ENCODE data around the gene LRRC7. TPM values are rescaled to one million over a fixed set of nuclear protein-coding genes. Genes with fewer than 3 reads are reported as not detected.

The LRRC7 gene
- total RNA-seq, 4 donors from 2014 or later: under 0.01 TPM; not detected in 3

DNA sequence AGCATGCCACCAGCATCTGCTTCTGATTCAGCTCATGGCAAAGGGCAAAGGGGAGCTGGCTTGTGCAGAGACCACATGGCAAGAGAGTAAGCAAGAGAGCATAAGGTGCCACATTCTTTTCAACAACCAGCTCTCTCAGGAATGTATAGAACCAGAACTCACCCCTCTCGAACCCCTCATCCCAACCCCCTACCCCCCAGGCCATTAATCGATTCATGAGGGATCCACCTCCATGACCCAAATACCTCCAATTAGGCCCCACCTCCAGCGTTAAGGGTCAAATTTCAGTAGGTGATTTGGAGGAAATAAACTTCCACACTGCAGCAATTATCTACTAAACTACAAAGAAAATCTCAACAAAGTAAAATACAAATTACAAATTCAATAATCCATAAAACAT is 32.2 kb upstream of the LRRC7 start:
- H3K27ac ChIP-seq: no peak overlapping the region
- H3K4me1 ChIP-seq: peaks cover 0 to 26% (median 0%) of the 10 kb centered on the region in 3 donors
- intact Hi-C loops (cut with DNase I): no loop called here
- no peaks in the 10 kb centered on the region for H3K27me3 ChIP-seq
- no peaks in the 10 kb centered on the region for H3K9me3 ChIP-seq
- no peak for DNase-seq
- WGBS, 2 donors: 67 to 68% methylated on average over 1 to 3 of the region's 3 CpGs
- H3K36me3 ChIP-seq: no peaks in the 10 kb centered on the region
- no peak for TF ChIP-seq POLR2A (IDR thresholded peaks at IDR 0.05)
- TF ChIP-seq, protein P1, sequence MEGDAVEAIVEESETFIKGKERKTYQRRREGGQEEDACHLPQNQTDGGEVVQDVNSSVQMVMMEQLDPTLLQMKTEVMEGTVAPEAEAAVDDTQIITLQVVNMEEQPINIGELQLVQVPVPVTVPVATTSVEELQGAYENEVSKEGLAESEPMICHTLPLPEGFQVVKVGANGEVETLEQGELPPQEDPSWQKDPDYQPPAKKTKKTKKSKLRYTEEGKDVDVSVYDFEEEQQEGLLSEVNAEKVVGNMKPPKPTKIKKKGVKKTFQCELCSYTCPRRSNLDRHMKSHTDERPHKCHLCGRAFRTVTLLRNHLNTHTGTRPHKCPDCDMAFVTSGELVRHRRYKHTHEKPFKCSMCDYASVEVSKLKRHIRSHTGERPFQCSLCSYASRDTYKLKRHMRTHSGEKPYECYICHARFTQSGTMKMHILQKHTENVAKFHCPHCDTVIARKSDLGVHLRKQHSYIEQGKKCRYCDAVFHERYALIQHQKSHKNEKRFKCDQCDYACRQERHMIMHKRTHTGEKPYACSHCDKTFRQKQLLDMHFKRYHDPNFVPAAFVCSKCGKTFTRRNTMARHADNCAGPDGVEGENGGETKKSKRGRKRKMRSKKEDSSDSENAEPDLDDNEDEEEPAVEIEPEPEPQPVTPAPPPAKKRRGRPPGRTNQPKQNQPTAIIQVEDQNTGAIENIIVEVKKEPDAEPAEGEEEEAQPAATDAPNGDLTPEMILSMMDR (IDR thresholded peaks at IDR 0.05): no peak
- no peak overlapping the region for H3K4me3 ChIP-seq

DNA sequence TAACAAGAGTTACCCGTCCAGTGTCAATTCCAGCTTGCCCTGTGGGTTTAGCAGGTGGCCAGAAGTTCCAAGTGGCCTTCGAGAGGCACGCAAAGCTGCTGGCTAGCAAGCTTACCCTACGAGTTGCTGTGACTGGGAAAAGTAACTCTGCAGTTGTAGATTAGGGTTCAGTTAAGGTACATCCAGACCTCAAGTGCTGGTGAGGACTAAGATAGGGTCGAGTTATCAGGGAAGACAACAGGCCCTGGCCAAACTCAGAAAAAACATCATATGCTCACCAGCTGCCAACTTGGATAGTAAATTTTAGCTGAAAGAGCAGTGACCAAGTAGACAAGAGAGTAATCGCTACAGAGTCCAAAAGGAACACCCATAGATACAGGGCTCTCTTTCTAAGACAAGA is 27.7 kb upstream of the LRRC7 start:
- TF ChIP-seq POLR2A (IDR thresholded peaks at IDR 0.05): no peak
- TF ChIP-seq, protein P1 (IDR thresholded peaks at IDR 0.05): no peak
- H3K36me3 ChIP-seq: no peaks in the 10 kb centered on the region
- no peak for DNase-seq
- H3K4me1 ChIP-seq: peaks cover 0 to 3% (median 0%) of the 10 kb centered on the region in 3 donors
- no peak overlapping the region for H3K4me3 ChIP-seq
- H3K27me3 ChIP-seq: no peaks in the 10 kb centered on the region
- H3K27ac ChIP-seq: no peak overlapping the region
- H3K9me3 ChIP-seq: no peaks in the 10 kb centered on the region
- WGBS, 2 donors: 67 to 89% methylated on average over 5 to 6 of the region's 6 CpGs
- intact Hi-C loops (cut with DNase I): no loop called here

GRCh38 chr1:69551476-69552324 is 16.0 kb upstream of the LRRC7 start:
- intact Hi-C loops (cut with DNase I): no loop called here
- H3K9me3 ChIP-seq: no peaks in the 10 kb centered on the region
- TF ChIP-seq, protein P1 (IDR thresholded peaks at IDR 0.05): no peak
- H3K4me3 ChIP-seq: no peak overlapping the region
- no peaks in the 10 kb centered on the region for H3K27me3 ChIP-seq
- no peak overlapping the region for H3K27ac ChIP-seq
- no peaks in the 10 kb centered on the region for H3K4me1 ChIP-seq
- H3K36me3 ChIP-seq: no peaks in the 10 kb centered on the region
- WGBS, 2 donors: 72 to 85% methylated on average over 8 of the region's 8 CpGs
- no peak for DNase-seq

- DNase-seq: no peak
- Histone ChIP-seq H3K4me3 (no peak overlapping the region), H3K27ac (no peak overlapping the region), H3K27me3 (peaks cover 0 to 3% (median 0%) of the 10 kb centered on the region in 4 donors), H3K9me3 (no peaks in the 10 kb centered on the region), H3K36me3 (no peaks in the 10 kb centered on the region), H3K4me1 (no peaks in the 10 kb centered on the region)
- TF ChIP-seq, protein P1 (IDR thresholded peaks at IDR 0.05): no peak
- no peak for TF ChIP-seq POLR2A (IDR thresholded peaks at IDR 0.05)
- WGBS, 2 donors: 77 to 81% methylated on average over 1 of the region's 1 CpG
- intact Hi-C loops (cut with DNase I): no loop called here
These were observed 14.0 kb upstream of the LRRC7 start for GRCh38 chr1:69553726-69554125.

DNA sequence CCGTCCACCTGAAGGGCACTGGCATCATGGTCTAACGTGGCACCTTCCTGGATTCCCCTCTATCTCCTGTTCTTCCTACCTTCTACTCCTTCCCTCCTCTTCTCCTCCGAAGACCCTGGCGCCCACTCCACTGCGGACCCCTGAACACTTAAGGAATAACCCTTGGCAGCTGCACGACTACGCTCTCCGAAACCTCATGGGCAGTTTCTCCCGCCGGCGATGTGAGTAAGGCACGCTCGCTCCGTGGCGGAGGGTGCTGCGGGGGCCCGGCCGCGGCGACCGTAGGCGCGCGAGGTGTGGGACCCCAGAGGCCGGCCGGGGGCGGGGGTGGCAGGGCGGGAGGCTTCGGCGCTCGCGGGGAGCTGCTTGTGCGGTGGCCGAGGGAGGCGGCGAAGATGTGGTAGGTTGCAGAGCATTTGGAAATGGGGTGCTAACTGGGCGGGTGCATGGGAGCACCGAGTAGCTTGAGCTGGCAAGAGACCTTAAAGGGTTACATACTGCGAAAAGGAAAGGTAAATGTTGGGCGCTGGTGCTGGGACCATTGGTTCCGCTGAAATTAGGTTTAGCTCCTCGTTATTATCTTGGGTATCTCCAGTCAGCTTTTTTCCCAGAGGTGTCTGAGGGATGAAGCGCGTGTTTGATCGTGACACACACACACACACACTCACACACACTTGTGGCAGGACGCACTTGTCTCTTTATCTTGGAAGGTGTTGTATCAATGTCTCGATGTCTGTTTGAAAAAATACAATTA is 876 bp downstream of the LRRC7 start:
- Histone ChIP-seq H3K27ac (no peak overlapping the region), H3K36me3 (no peaks in the 10 kb centered on the region), H3K4me3 (peak overlapping the region; percentile 44 to 59 (median 50)), H3K9me3 (no peaks in the 10 kb centered on the region), H3K27me3 (peaks cover 0 to 54% (median 0%) of the 10 kb centered on the region in 4 donors), H3K4me1 (peaks cover 4 to 35% (median 8%) of the 10 kb centered on the region in 3 donors)
- WGBS, 2 donors: 1 to 3% methylated on average over 15 to 24 of the region's 47 CpGs
- TF ChIP-seq POLR2A (IDR thresholded peaks at IDR 0.05): no peak
- TF ChIP-seq, protein P1 (IDR thresholded peaks at IDR 0.05): no peak
- intact Hi-C loops (cut with DNase I): no loop called here
- no peak for DNase-seq

All from esophagus squamous epithelium (tissue), 5 donors.